NCI-H345 treated with DMSO at 0.1 percent for 48 hours (cell line): Measurements from ENCODE around the gene HJV.

ENCODE experiments used
- DNase-seq: peaks from one replicate; lab custom pipeline; 2025; ENCODE audit not compliant: unreplicated experiment; lab: John Stamatoyannopoulos, UW

Gene HJV

DNA sequence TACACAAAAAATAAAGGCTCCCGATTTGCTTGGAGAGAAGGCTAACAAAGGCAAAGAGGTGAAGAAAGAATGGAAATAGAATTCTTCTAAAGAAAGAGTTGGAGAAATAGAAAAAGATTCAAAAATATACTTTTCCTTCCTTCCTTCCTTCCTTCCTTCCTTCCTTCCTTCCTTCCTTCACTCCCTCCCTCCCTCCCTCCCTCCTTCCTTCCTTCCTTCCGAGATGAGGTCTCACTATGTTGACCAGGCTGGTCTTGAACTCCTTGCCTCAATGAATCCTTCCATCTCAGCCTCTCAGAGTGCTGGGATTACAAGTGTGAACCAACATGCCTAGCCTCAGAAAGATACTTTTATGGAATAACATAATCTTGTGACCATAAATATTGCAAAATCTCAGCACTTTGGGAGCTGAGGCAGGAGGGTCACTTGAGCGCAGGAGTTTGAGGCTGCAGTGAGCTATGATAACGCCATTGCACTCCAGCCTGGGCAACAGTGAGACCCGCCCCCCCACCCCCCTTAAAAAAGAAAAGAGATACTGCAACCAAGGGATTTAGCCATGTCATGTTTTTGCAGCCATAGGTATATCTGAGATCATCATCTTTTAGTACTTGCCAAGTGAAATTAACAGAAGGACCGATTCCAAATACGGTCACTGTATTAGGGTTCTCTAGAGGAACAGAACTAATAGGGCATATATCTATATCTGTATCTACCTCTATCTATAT, 1.0 kb upstream of the HJV start:
- DNase-seq: no peak

DNA sequence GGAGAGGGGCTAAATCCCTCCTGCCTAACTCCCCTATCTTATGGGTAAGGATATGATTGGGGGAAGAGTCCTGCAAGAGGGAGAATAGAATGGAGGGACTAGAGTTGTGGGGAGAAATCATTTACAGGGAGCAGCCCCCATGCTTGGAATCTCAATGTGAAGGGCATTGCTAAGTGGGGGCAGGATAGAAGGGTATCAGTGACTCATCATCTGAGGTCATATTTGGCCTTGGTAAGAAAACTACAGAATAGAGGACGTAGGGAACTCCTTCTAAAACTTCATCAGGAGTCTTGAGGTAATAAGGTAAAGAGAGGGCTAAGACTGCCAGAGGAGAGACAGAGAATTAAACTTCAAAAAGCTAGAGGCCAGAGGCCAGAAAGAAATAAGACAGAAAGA, 487 bp downstream of the HJV start:
- DNase-seq: no peak

GRCh38 chr1:146020058-146021049, 1.2 kb downstream of the HJV start:
- no peak for DNase-seq

GRCh38 chr1:146019231-146020057, 2.1 kb downstream of the HJV start:
- DNase-seq: no peak

DNA sequence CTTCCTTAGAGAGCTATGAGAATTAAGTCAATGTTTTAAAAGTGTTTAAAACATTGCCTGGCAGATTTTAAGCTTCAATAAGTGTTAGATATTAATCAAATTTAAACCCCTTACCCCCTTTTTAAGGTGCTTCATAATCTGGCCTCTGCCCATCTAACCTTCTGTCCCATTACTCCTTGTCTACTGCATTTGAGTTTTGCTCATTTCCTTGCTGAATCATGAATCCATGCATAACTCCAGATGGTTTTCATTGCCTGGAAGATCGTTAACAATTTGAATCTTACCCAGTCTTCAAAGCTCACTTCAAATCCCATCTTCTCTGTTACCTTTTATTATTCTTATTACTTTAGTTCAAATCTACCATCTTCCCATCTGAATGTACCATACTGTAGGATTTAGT, 4.6 kb downstream of the HJV start:
- no peak for DNase-seq

DNA sequence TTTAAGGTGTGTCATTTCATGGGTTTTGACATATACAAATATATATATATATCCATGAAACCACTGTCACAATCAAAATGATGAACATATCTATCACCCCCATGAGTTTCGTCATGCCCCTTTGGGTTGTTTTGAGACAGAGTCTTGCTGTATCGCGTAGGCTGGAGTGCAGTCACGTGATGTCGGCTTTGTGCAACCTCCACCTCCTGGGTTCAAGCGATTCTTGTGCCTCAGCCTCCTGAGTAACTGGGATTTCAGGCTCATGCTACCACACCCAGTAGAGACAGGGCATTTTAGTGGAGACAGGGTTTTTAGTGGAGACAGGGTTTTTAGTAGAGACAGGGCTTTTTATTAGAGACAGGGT, 8.0 kb downstream of the HJV start:
- DNase-seq: no peak

DNA sequence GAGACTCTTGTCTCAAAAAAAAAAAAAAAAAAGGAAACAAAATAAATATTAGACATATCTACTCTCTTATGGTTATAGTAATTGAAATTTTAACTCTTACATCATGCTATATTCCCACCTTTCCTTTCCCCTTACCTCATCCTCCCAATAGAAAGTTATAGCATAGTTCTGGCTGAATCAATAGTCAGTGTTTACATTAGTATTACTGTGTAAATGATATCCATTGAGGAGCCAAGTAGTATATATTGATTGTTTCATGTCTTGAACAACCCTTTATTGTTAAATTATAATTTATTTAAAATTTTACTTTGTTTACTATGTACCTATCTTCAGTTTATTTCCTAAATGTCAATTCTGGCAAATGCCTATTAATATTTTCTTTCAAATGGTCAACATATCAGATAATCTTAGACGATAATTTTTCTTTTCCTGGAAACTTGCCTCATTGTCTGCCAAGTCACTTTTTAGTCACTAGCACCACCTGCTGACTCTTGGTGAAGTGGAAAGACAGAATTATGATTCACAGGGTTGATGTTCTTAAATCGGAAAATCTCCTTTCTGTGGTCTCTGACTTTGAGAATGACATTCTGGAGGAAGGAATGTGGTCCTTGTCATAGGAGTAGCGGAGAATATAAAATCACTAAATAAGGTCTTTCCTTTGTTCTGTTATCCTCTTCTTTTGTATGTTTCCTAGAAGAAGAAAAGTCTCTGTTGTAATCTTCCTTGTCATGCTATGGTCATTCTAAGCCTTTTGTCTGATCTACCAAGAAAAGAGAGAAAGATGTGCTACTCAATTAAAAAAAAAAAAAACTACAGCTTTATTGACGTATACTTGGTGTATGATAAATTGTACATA, 8.6 kb downstream of the HJV start:
- peak; percentile 87 for DNase-seq

GRCh38 chr1:146010126-146010738, 11.3 kb downstream of the HJV start:
- DNase-seq: no peak

GRCh38 chr1:146007489-146008133, 13.9 kb downstream of the HJV start:
- no peak for DNase-seq

GRCh38 chr1:146001709-146002108, 19.8 kb downstream of the HJV start:
- DNase-seq: no peak

DNA sequence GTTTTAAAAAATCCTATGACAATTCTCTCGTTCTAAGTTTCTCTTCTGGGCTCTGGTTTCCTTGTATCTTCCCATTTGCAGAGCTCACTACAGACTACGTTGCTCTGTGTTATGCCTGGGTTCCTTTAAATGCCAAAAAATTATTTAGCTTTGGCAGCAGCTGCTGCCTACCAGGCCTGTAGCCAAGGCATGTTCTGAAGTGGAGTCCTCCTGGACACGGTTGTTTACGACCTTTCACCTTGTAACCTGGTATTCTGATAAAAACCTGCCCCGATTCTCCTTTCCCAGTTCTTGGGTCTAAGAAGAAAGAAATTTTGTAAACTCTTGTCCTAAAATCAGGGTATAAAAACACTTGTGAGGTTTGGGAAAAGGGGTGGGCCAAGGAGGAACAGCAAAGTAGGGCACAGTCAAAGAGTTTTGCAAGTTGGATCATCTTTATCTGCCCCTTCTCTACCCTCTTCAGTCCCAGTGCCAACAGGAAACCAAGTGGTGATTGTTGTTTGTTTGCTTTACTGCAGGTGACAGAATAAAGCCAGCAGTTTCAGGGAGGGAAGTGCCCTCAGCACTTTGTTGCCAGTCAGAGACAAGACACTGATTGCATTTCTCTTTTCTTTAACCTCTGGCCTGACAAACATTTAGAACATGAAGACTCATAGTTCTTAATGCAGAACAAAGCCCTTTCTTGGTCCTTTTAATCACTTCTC, 22.1 kb downstream of the HJV start:
- DNase-seq: peak; percentile 98

DNA sequence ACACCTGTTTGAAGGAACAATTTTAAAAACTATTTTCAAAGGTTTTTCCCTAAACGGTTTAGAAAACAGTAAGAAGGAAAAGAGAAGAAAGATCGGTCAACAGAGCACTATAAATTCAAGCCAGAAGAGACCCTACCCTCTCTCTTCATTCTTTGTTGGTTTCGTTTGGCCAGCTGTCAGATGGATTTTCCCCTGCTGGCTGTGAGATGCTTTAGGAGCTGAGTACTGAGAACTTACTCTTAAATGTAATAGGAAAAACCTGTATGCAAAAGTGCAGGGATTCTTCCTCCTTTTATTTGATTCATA, 23.9 kb downstream of the HJV start:
- DNase-seq: peak; percentile 57

DNA sequence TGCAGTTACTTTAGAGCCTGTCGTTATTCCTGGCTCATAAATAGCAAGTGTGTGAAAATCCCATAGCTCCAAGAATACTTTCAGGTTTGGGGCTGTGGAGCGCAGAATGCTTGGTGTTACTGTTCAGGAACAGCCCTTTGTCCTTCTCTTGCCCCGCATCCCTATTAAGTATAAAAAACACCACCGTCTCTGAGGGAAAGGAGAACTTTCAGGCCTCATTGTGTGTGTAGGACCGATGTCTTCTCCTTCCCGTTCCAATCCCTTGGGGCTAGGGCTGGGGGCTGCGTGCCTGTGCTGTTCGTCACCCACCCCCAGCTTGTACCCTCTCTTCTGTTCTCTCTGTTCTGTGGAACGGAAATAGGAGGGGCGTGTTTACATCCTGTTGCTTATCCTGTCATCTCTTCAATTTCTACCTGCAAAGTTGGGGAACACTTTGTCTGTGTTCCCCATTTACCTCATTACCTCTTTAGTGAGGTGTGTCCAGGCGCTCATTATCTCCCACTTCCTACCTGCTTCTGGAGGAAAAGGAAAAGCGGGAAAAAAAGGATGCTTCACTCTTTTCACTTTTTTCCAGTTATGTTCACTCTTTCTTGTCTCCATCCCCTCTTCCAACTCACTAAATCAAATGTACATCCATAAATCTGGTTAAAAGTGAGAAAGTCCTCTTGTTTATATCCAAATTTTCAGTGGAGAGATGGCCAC, 24.4 kb downstream of the HJV start:
- peak; percentile 63 for DNase-seq

- peak; percentile 100 for DNase-seq
These were observed 25.0 kb downstream of the HJV start, which contains the start of gene TXNIP for GRCh38 chr1:145996433-145997015. TSS of gene TXNIP (minus strand) at chr1:145996579. CDS start at chr1:145996266, 313 bp downstream.

- DNase-seq: peak; percentile 85
These were observed 25.5 kb downstream of the HJV start for GRCh38 chr1:145995964-145996432.

DNA sequence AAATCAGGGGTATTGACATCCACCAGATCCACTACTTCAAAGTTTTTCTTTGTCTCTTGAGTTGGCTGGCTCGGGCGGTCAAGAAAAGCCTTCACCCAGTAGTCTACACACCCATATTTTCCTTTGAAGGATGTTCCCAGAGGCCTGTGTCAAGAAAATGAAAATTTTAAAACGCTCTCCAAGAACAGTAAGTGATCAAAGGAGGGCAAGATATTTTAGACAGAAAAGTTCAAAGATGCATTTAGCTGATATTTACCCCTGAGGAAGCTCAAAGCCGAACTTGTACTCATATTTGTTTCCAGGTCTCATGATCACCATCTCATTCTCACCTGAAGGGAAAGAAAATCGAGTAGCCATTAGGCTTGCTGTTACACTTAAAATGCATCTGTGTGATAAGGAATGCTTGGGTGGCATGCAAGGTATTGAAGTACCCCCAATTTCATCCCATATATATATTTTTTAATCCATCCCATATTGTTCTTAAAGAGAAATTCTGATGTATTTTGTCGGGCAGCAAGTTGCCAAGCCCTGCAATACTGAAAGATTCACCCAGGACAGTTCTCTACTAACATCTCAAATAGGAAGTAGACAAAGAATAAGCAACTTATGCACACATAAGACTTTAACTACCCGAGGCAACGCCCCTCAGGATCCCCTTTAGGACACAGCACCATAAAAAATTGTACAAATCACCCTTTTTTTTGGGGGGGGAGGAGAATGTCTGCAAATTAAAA, 26.2 kb downstream of the HJV start:
- no peak for DNase-seq
